Measurements from ENCODE around the gene GARIN5B.

The GARIN5B gene

DNA sequence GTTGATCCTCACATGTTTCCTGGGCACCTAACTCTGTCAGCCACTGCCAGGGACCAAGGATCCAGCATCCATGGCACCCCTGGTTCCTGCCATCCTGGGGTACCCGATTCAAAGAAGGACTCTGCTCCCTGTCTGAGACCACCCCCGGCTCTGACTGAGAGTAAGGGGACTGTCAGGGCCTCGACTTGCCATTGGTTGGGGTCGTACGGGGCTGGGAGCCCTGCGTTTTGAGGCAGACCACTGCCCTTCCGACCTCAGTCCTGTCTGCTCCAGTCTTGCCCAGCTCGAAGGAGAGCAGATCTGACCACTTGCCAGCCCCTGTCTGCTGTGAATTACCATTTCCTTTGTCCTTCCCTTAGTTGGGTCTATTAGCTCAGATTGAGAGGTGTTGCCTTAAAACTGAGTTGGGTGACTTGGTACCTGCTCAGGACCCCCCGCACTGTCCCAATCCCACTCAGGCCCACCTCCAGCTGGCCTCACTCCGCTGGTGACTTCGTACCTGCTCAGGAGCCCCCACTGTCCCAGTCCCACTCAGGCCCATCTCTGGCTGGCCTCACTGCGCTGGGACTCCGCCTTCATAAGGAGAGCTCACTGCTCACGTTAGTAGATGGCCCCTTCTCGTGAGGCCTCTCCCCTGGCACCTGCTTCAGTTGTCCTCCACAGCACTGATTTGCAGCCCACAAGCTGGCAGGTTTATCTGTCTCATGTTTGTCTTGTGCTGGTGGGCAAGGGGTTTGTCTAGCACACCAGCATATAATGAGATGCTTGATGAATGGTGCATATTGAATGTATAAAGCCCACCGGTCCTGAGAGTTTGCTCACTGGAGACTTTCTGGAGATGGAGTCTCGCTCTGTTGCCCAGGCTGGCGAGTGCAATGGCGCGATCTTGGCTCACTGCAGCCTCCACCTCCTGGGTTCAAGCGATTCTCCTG lies 26.6 kb upstream of the GARIN5B start:
- no peak for DNase-seq (ENCODE audit: low read depth, low spot score)

DNA sequence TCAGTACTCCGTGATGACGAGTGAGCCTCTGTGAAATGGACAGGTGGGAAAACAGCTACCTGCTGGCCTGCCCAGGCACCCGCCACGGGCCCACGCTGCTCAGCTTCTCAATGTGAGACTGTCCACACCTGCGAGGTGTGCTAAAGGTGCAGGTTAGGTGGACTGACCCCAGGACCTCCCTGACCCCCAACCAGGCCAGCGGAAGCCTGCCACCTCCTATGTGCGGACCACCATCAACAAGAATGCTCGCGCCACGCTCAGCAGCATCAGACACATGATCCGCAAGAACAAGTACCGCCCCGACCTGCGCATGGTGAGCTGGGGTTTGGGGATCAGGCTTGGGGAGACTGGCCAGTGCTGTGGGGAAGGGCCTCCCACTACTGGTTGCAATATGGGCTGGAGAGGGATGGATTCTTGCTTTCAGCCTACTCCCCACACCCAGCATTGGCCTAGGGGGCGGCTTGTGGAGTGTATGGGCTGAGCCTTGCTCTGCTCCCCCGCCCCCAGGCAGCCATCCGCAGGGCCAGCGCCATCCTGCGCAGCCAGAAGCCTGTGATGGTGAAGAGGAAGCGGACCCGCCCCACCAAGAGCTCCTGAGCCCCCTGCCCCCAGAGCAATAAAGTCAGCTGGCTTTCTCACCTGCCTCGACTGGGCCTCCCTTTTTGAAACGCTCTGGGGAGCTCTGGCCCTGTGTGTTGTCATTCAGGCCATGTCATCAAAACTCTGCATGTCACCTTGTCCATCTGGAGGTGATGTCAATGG lies 24.9 kb upstream of the GARIN5B start:
- DNase-seq (ENCODE audit: low read depth, low spot score): no peak

DNA sequence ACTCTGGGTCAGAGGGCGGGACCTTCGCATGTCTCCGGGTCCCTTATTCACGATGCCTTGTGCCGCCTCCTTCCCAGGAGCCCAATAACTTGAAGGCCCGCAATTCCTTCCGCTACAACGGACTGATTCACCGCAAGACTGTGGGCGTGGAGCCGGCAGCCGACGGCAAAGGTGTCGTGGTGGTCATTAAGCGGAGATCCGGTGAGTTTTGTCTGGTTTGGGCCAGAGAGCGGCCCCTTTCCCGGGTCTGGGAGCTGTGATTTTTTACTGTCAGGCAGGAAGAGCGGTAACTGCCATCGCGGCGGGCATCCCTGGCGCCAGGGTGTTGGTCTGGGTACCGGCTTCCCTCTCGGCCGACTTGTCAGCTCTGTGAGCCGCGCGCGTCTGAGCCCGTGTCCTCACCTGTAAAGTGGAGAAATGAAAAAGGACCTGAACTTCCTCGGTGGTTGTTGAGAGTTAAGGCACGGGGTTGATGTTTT lies 23.5 kb upstream of the GARIN5B start:
- DNase-seq (ENCODE audit: low read depth, low spot score): no peak

DNA sequence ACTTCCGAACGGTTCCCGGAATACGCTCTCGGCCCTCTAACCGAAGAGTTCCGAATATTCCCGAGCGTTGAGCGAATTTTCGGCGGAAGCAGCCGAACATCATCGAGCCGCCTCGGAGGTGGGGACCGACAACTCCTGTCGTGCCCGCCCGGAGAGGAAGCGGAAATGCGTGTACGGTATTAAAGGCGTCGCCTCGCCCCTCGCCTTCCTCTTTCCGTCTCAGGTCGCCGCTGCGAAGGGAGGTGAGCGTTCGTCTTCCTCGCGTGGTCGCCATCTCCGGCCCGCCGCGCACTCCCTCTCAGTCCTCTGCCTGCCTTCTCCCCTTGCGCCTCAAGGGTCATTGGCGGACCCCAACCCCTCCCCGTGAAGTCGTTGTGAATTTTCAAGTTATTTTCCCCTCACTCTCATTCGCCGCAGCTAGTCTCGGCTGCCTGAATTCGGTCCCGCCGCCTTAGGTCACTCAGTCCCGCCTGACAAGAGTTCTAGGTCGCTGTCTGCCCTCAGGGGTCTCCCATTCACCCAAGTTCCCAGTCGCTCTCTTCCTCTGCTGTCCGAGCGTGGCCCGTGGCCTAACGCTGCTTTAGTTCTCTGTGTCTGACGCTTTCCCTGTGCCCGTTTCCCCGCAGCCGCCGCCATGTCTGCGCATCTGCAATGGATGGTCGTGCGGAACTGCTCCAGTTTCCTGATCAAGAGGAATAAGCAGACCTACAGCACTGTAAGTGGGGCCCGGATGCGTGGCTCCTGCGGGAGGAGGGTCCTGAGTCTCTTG lies 22.8 kb upstream of the GARIN5B start, which contains the start of gene RPL28:
Gene RPL28 (plus strand): TSS at position 209 of the 769 bp plus-strand sequence. CDS start 426 bp downstream, at position 635.
- DNase-seq (ENCODE audit: low read depth, low spot score): peak; percentile 93

DNA sequence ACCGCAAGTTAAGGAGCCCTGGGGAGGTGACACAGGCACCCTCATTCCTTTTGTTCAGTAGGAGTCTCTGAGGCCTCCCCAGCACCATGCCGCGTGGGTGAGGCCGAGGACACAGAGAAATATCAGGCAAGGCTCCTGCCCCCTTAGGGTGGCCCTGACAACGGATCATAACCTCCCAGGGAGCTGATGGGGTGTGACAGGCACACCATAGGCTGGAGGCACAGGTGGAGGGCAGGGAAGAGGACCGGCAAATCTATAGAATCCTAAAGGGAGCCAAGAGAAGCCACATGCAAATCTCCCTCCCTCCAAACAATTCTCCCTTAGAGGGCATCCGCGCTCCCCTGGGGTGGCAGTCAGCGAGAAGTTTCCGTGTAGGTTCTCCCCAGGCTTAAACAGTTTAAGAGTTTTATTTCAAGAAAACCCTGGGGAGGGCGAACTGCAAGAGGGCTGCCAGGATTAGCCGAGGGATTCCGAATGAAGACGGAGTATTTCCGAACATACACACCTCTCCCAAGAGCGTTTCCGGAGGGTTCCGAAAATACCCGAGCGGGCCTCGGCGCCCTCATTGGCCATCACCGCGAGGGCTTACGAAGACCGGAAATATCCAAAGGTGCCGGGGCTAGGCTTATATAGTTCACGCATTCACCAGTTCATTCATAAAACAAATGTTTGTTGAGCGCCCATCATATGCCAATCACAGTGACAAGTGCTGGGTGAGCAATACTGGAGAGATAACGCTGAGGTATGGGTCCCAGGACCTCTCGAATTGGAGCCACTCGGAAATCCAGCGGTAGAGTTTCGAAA lies 22.1 kb upstream of the GARIN5B start:
- DNase-seq (ENCODE audit: low read depth, low spot score): peak; percentile 89

DNA sequence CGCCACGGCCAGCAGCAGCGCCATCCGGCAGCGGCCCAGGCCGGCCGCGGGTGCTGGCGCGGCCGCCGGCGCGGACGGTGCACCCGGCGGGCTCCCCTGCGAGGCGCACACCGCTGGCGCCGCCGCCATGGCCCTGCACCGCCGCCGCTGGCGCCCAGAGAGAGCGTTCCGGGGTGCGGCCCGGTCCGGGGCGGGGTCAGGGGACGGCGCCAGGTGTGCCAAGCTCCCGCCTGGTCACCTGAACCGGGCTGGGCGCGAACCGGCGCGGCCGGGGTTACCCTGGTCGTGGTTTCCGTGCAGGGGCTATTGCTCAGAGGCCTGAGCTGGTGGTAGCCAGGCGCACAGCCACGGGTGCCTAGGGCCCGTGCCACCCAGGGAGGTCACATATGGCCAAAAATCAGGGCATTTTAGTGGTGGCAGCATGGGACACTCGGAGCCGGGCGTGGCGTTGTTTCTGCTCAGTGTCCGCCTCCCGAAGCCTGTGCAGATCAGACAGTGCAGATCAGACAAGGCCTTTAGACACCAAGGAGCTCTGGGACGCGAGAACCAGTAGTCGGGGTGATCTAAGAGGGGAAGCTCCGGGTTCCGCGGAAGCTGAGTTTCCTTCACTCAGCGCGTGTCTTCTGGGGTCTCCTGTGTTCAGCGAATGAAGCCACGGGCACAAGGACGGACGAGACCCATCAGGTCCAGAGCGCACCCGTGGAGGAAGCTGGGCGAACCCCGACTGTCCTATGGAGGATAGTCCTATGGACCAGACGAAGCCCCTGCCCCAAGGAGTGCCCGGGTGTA lies 21.3 kb upstream of the GARIN5B start, which contains the start of gene TMEM238:
Gene TMEM238 (minus strand): TSS at position 162 of the 789 bp plus-strand sequence. CDS start 33 bp downstream, at position 129.
- DNase-seq (ENCODE audit: low read depth, low spot score): no peak

DNA sequence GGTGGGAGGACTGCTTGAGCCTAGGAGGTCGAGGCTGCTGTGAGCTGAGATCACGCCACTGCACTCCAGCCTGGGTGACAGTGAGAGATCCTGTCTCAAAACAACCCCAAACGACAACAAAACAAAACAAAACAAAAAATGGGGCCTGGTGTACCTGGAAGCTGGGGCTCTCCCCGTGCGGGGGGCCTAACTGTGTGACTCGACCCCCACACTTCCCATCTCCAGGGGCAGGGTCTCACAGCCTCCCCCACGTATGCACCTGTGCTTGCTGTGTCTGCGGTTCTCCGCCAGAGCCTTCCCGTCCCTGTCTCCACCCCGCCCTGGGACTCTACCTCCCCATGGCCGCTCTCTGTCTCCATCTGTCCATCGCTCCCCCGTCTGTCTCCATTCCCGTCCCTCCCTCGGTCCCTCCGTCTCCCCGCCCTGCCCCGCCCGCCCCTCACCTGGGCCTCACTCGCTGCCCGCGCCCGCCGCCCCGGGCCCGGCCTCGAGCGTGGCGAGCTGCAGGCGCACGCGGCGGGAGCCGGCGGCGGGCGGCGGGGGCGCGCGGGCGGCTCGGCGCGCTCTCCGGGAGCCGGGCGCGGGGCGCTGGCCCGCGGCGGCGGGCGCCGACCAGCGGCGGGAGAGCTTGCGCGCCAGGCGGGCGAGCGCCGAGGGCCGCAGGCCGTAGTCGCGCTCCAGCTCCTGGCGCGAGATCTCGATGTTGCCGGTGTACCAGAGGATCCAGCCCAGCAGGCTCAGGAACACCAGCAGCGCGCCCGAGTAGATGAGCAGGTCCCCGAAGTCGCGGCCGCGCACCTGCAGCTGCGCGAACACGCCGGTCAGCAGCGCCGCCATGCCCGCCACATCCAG lies 20.4 kb upstream of the GARIN5B start:
- DNase-seq (ENCODE audit: low read depth, low spot score): no peak

DNA sequence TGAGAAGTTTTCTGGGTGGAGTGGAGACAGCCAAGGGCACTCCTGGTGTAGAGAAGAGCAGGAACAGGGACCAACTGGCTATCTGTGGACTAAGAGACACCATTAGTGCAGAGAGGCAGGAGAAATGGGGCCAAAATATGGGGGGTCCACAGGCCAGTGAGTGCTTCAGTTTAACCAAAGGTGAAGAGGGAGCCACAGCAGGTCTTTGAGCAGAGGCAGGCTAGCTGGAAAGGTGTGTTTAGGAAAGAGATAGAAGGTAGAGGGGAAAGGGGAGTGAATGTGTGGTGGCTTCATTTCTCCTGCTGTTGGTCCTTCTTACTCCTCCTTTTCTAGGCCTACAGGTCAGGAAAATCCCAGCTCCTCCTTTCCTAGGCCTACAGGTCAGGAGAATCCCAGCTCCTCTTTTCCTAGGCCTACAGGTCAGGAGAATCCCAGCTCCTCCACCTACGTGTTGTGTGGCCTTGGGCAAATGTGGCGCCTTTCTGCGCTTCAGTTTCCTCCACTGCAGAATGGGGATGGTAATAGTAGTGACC lies 19.5 kb upstream of the GARIN5B start:
- DNase-seq (ENCODE audit: low read depth, low spot score): no peak

DNA sequence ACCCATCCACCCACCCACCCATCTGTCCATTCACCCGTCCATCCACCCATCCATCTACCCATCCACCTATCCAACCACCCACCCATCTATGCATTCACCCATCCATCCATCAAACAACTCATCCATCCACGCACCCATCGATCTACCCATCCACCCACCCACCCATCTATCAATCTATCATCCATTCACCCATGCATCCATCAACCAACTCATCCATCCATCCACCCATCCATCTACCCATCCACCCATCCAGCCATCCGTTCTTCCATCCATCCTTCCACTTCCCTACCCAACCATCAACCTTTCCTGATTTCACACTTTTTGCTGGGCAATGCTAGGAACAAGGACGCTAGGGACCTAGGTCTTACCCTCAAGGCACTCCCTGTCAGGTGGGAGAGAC lies 19.0 kb upstream of the GARIN5B start:
- DNase-seq (ENCODE audit: low read depth, low spot score): no peak

DNA sequence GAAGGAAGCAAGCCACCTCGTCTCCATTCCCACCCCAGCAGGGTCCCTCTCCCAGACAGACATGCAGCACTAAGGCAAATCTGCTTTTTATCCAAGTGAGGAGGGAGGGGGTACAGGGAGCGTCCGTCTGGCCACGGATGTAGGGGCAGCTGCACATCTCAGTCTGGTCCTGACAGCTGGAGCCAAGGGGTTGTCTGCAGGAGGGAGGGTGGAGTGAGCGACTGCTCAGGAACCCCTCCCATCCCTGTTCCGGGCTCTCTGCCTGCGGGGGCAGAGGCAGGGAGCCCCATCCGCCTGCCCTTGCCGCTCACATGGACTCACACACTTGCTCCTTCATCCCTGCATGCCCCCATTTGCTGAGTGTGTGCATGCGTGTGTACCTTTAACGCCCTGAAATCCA lies 16.1 kb upstream of the GARIN5B start:
- no peak for DNase-seq (ENCODE audit: low read depth, low spot score)

DNA sequence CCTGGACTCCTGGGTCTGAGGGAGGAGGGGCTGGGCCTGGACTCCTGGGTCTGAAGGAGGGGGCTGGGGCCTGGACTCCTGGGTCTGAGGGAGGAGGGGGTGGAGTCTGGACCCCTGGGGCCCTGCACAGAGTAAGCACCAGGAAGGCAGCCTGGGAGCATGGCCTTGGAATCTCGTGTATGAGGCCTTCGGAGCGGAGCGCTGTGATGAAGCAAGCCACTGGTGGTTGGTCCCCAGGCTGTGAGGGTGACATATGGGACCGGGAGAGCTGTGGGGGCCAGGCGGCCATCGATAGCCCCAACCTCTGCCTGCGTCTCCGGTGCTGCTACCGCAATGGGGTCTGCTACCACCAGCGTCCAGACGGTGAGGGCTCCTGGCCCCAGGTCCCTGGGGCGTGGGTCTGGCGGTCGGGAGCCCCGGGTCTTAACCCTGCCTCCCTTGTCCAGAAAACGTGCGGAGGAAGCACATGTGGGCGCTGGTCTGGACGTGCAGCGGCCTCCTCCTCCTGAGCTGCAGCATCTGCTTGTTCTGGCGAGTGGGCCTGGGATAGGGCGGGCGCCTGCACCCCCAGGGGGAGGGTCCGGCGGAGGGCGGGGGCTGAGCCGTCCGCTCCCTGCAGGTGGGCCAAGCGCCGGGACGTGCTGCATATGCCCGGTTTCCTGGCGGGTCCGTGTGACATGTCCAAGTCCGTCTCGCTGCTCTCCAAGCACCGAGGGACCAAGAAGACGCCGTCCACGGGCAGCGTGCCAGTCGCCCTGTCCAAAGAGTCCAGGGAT lies 14.5 kb upstream of the GARIN5B start:
- no peak for DNase-seq (ENCODE audit: low read depth, low spot score)

DNA sequence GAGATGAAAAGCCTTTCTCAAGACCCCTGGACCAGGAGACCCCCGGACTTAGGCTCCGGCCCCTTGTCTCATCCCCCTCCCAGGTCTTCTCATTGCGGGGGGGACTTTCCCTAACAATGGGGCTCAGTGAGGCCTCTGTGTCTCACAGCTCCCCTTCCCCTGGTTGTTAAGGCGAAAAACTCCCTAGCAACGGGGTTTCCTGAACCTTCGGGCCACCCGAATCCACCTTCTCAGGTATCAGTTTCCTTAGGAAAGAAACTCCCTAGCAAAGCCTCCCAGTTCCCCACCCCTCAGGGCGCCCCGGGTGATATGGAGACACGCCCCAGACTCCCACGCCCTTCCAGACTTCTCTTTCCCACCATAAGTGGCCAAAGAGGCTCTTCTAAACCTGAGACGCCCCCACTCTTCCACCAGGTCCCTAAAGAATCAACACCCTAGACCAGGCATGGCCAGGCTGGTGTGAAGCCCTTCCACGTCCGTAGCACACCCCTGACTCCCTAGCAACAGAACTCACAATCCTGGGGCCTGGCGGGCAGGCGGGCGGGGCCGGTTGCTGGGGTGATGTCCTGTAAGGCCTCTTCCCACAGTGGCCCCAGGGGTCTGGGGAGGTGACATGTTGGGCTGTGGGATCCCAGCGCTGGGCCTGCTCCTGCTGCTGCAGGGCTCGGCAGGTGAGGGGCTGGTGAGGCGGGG lies 13.3 kb upstream of the GARIN5B start, which contains the start of gene TMEM190:
Gene TMEM190 (plus strand): TSS at position 586 of the 693 bp plus-strand sequence. CDS start 28 bp downstream, at position 614.
- DNase-seq (ENCODE audit: low read depth, low spot score): no peak

DNA sequence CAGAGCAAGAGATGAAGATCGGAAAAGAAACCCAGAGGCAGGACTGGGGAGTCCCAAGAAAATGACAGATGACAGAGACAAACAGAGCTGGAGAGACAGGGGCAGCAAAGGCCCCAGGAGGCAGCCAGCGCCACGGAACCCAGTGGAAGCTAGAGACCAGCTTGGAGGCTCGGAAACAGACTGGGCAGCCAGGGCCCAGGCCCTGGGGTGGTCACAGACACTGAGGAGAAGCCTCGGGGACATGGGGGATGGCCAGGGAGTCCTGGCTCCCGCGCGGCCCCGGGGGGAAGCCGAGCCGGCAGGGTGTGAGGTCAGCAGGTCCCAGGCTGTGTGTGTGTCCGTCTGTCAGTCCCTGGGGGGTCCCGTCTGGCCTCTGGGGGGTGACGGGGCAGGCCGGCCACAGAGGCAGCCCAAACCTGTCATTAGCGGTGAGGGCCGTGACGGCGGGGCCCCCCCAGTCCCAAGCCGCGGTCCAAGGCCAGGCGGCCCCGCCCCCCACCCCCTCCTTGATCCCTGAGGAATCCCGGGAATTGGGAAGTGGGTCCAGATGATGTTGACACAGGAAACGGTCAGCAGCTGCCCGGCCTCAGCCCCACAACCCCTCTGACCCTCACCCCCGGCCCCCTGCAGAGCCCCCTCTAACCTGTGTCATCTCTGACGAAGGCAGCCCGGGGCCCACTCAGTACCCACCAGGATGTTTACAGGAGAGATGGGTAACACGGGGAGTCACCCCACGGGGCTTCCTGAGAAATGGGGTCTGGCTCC lies 11.1 kb upstream of the GARIN5B start:
- no peak for DNase-seq (ENCODE audit: low read depth, low spot score)

DNA sequence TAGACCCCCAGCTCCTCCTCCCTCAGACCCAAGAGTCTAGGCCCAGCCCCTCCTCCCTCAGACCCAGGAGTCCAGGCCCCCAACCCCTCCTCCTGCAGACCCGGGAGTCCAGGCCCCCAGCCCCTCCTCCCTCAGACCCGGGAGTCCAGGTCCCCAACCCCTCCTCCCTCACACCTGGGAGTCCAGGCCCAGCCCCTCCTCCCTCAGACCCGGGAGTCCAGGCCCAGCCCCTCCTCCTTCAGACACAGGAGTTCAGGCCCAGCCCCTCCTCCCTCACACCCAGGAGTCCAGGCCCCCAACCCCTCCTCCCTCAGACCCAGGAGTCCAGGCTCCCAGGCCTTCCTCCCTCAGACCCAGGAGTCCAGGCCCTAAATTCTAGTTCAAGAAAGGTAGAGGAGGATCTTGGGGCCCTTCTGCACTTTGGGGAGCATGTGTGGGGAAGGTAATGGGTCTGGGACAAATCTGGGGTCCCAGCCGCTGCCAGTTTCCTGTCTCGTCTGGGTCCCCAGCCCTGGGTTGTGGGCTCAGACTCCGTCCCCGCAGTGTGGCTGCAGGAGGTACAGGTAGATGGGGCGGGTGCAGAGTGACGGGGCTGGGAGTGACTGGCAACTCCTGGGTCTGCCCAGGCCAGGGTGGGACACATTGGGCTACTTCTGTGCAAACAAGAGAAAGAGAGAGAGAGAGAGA lies 10.4 kb upstream of the GARIN5B start:
- DNase-seq (ENCODE audit: low read depth, low spot score): no peak

DNA sequence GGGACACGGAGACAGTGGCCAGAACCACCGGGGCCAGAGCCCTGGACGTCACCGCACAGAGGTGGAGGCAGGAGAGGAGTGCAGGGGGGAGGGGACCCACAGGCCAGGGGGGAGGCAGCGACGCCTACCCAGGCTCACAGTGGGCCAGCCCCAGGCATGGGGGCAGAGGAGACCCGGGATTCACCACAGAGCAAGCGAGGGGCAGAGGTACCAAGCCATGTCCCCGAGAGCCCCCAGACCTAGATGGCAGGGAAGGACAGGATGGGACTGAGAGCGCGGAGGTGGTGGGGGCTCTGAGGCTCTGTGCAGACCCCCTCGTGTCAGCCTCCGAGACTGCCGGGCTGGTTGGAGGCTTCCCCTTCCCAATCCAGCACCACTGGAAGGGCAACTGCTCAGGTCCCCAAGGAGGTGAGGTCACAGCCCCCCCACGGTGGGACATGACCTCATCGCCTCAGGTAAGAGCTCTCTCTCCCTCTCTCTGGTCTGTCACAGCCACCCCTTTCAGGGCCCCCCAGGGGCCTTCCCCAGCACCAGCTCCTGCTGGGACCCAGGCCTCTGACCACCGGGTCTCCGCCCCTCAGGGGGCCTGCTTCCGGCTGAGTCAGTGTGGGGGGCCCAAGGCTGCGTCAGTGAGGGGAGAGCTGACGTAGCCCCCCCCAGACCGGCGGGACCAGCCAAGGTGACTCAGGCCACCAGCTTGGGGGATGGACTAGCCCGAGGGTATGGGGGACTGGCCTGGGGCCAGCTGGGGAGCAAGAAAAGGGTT lies 9.4 kb upstream of the GARIN5B start:
- no peak for DNase-seq (ENCODE audit: low read depth, low spot score)

All from activated naive CD8-positive, alpha-beta T cell treated with anti-CD3 and anti-CD28 coated beads, Interleukin-2, amount 50 U/mL, for 16 hours (primary cell).